Activated CD4-positive, alpha-beta memory T cell treated with anti-CD3 and anti-CD28 coated beads, Interleukin-2, amount 10 ng/mL, durations not matched to agents 7 days and 5 days (primary cell): ENCODE data around the gene POU2F2. TPM values are rescaled to one million over a fixed set of nuclear protein-coding genes. Genes with fewer than 3 reads are reported as not detected.

Experiments
- CTCF ChIA-PET: fragments of 350-600 bp; sonication (Branson Sonifier 250); formaldehyde crosslinking; loops from one replicate; lab custom pipeline; 2021; ENCODE audit warnings: antibody characterized with exemption, inconsistent platforms; lab: Charles Lee
- POLR2A ChIA-PET: fragments of 350-600 bp; sonication (Branson Sonifier 250); formaldehyde crosslinking; loops from one replicate; lab custom pipeline; 2021; ENCODE audit warnings: antibody characterized with exemption; lab: Charles Lee
- DNase-seq: peaks from one replicate; pipeline ENCODE4 v3.0.0-alpha.2; 2020
- H3K27ac Mint-ChIP-seq: one replicate; pipeline ENCODE4 v1.8.0; 2021; ENCODE audit warnings: mild to moderate bottlenecking, mixed read lengths
- H3K27me3 Mint-ChIP-seq: one replicate; pipeline ENCODE4 v1.8.0; 2021; ENCODE audit warnings: mixed read lengths
- H3K36me3 Mint-ChIP-seq: one replicate; pipeline ENCODE4 v1.8.0; 2021; ENCODE audit warnings: low read depth, mixed read lengths
- H3K4me1 Mint-ChIP-seq: one replicate; pipeline ENCODE4 v1.8.0; 2021; ENCODE audit warnings: mixed read lengths
- H3K4me3 Mint-ChIP-seq: one replicate; pipeline ENCODE4 v1.8.0; 2021; ENCODE audit warnings: mild to moderate bottlenecking, mixed read lengths
- H3K9me3 Mint-ChIP-seq: one replicate; pipeline ENCODE4 v1.8.0; 2021; ENCODE audit warnings: mixed read lengths
- total RNA-seq, 2 experiments: library from RNA; stranded (reverse); gene quantifications; one replicate each; pipeline ENCODE4 v1.2.3, GENCODE V29; 2021

Gene POU2F2
- total RNA-seq, 2 experiments from 2014 or later, result 31.3 to 35.8 TPM

- H3K36me3 Mint-ChIP-seq, result no peaks in the 10 kb centered on the region
- ChIA-PET POLR2A (no interaction called here), CTCF (interaction anchor here (1.2 to 1.6 kb wide), 2 partner anchors 11 to 15 kb away, joined by 3 to 4 read pairs; no protein-coding TSS in a partner anchor)
- H3K27me3 Mint-ChIP-seq, result peaks cover 17% of the 10 kb centered on the region
- no peak overlapping the region for H3K27ac Mint-ChIP-seq
- H3K4me3 Mint-ChIP-seq, result no peak overlapping the region
- peaks cover 1% of the 10 kb centered on the region for H3K4me1 Mint-ChIP-seq
- DNase-seq, result no peak
- H3K9me3 Mint-ChIP-seq, result no peaks in the 10 kb centered on the region
These were observed 37.5 kb upstream of the POU2F2 start for GRCh38 chr19:42169486-42170413.

GRCh38 chr19:42168206-42168605 is 36.0 kb upstream of the POU2F2 start:
- DNase-seq, result no peak
- H3K27me3 Mint-ChIP-seq, result peaks cover 3% of the 10 kb centered on the region
- H3K4me1 Mint-ChIP-seq, result peaks cover 1% of the 10 kb centered on the region
- H3K36me3 Mint-ChIP-seq, result no peaks in the 10 kb centered on the region
- no peaks in the 10 kb centered on the region for H3K9me3 Mint-ChIP-seq
- H3K4me3 Mint-ChIP-seq, result no peak overlapping the region
- H3K27ac Mint-ChIP-seq, result no peak overlapping the region
- POLR2A ChIA-PET, result no interaction called here
- CTCF ChIA-PET, result interaction anchor here (1.2 kb wide), 1 partner anchor 17 kb away, joined by 3 read pairs; no protein-coding TSS in a partner anchor

GRCh38 chr19:42166316-42166715 is 34.1 kb upstream of the POU2F2 start:
- no peak overlapping the region for H3K4me3 Mint-ChIP-seq
- no peak overlapping the region for H3K27ac Mint-ChIP-seq
- H3K36me3 Mint-ChIP-seq, result no peaks in the 10 kb centered on the region
- no peaks in the 10 kb centered on the region for H3K9me3 Mint-ChIP-seq
- DNase-seq, result no peak
- CTCF ChIA-PET, result interaction anchor here (1.7 kb wide), 1 partner anchor 10 kb away, joined by 10 read pairs; no protein-coding TSS in a partner anchor
- POLR2A ChIA-PET, result interaction anchor here (0.9 kb wide), 1 partner anchor 9 kb away, joined by 3 read pairs; no protein-coding TSS in a partner anchor
- H3K4me1 Mint-ChIP-seq, result peaks cover 1% of the 10 kb centered on the region
- H3K27me3 Mint-ChIP-seq, result peaks cover 6% of the 10 kb centered on the region

- H3K9me3 Mint-ChIP-seq, result no peaks in the 10 kb centered on the region
- ChIA-PET CTCF (interaction anchor here (1.7 to 2.0 kb wide), 2 partner anchors 11 to 30 kb away, joined by 5 to 10 read pairs; no protein-coding TSS in a partner anchor), POLR2A (interaction anchor here (0.9 kb wide), 1 partner anchor 10 kb away, joined by 3 read pairs; no protein-coding TSS in a partner anchor)
- peaks cover 11% of the 10 kb centered on the region for H3K27me3 Mint-ChIP-seq
- H3K4me1 Mint-ChIP-seq, result peaks cover 1% of the 10 kb centered on the region
- no peak overlapping the region for H3K27ac Mint-ChIP-seq
- H3K4me3 Mint-ChIP-seq, result no peak overlapping the region
- no peaks in the 10 kb centered on the region for H3K36me3 Mint-ChIP-seq
- DNase-seq, result no peak
These were observed 32.9 kb upstream of the POU2F2 start for GRCh38 chr19:42165146-42165545.

GRCh38 chr19:42161616-42162263 is 29.5 kb upstream of the POU2F2 start:
- POLR2A ChIA-PET, result no interaction called here
- no peak overlapping the region for H3K4me3 Mint-ChIP-seq
- CTCF ChIA-PET, result no interaction called here

GRCh38 chr19:42159942-42160341 is 27.7 kb upstream of the POU2F2 start:
- H3K36me3 Mint-ChIP-seq, result no peaks in the 10 kb centered on the region
- no peaks in the 10 kb centered on the region for H3K9me3 Mint-ChIP-seq
- H3K27me3 Mint-ChIP-seq, result peaks cover 8% of the 10 kb centered on the region
- ChIA-PET CTCF (interaction anchor here (2.4 kb wide), 1 partner anchor 16 kb away, joined by 11 read pairs; no protein-coding TSS in a partner anchor), POLR2A (interaction anchor here (1.0 kb wide), 2 partner anchors 58 to 123 kb away, joined by 3 read pairs; partner anchors contain the start of gene DEDD2)
- H3K4me1 Mint-ChIP-seq, result peaks cover 4% of the 10 kb centered on the region
- no peak for DNase-seq
- H3K27ac Mint-ChIP-seq, result no peak overlapping the region
- H3K4me3 Mint-ChIP-seq, result no peak overlapping the region

More at GRCh38 chr19:42161616-42162263, 29.5 kb upstream of the POU2F2 start:
- Mint-ChIP-seq H3K9me3 (no peaks in the 10 kb centered on the region), H3K27ac (no peak overlapping the region), H3K27me3 (peaks cover 11% of the 10 kb centered on the region), H3K36me3 (no peaks in the 10 kb centered on the region), H3K4me1 (peaks cover 1% of the 10 kb centered on the region)
- DNase-seq, result no peak

GRCh38 chr19:42158926-42159325 is 26.7 kb upstream of the POU2F2 start:
- ChIA-PET POLR2A (interaction anchor here (1.0 kb wide), 1 partner anchor 125 kb away, joined by 3 read pairs; no protein-coding TSS in a partner anchor), CTCF (interaction anchor here (2.4 kb wide), 1 partner anchor 17 kb away, joined by 11 read pairs; no protein-coding TSS in a partner anchor)
- Mint-ChIP-seq H3K27ac (no peak overlapping the region), H3K36me3 (no peaks in the 10 kb centered on the region), H3K9me3 (no peaks in the 10 kb centered on the region), H3K27me3 (peaks cover 13% of the 10 kb centered on the region), H3K4me1 (peaks cover 13% of the 10 kb centered on the region), H3K4me3 (no peak overlapping the region)
- no peak for DNase-seq

- Mint-ChIP-seq H3K4me3 (no peak overlapping the region), H3K9me3 (no peaks in the 10 kb centered on the region), H3K27me3 (peaks cover 13% of the 10 kb centered on the region), H3K4me1 (peaks cover 15% of the 10 kb centered on the region), H3K27ac (no peak overlapping the region), H3K36me3 (no peaks in the 10 kb centered on the region)
- CTCF ChIA-PET, result no interaction called here
- DNase-seq, result no peak
- POLR2A ChIA-PET, result no interaction called here
These were observed 24.3 kb upstream of the POU2F2 start for GRCh38 chr19:42156571-42156970.

- ChIA-PET POLR2A (no interaction called here), CTCF (interaction anchor here (0.6 to 0.8 kb wide), 2 partner anchors 32 kb away, joined by 3 to 5 read pairs; no protein-coding TSS in a partner anchor)
- H3K27ac Mint-ChIP-seq, result no peak overlapping the region
These were observed 23.6 kb upstream of the POU2F2 start for GRCh38 chr19:42155796-42156195.

GRCh38 chr19:42154471-42155323 is 22.5 kb upstream of the POU2F2 start:
- Mint-ChIP-seq H3K36me3 (no peaks in the 10 kb centered on the region), H3K27me3 (peaks cover 10% of the 10 kb centered on the region), H3K4me3 (no peak overlapping the region), H3K9me3 (no peaks in the 10 kb centered on the region), H3K4me1 (peaks cover 15% of the 10 kb centered on the region), H3K27ac (no peak overlapping the region)
- CTCF ChIA-PET, result interaction anchor here (0.8 kb wide), 1 partner anchor 31 kb away, joined by 3 read pairs; no protein-coding TSS in a partner anchor
- POLR2A ChIA-PET, result no interaction called here
- no peak for DNase-seq

More at GRCh38 chr19:42155796-42156195, 23.6 kb upstream of the POU2F2 start:
- Mint-ChIP-seq H3K4me3 (no peak overlapping the region), H3K4me1 (peaks cover 15% of the 10 kb centered on the region), H3K36me3 (no peaks in the 10 kb centered on the region), H3K27me3 (peaks cover 11% of the 10 kb centered on the region), H3K9me3 (no peaks in the 10 kb centered on the region)
- no peak for DNase-seq

GRCh38 chr19:42153672-42154433 is 21.6 kb upstream of the POU2F2 start:
- Mint-ChIP-seq H3K27me3 (peaks cover 13% of the 10 kb centered on the region), H3K27ac (no peak overlapping the region), H3K4me1 (peaks cover 18% of the 10 kb centered on the region), H3K4me3 (no peak overlapping the region), H3K36me3 (no peaks in the 10 kb centered on the region), H3K9me3 (no peaks in the 10 kb centered on the region)
- no peak for DNase-seq
- CTCF ChIA-PET, result no interaction called here
- POLR2A ChIA-PET, result no interaction called here
